Measurements from ENCODE around the gene DNAJA1. TPM values are rescaled to one million over a fixed set of nuclear protein-coding genes. Genes with fewer than 3 reads are reported as not detected.

The DNAJA1 gene
- total and polyA plus RNA-seq, 2 donors (not counting 3 experiments of a cell fraction or from before 2014, with no cell fraction given) = 72.9 to 182 TPM

- Histone ChIP-seq H3K9ac (replicated peaks; ENCODE audit: extremely low read depth, insufficient read depth, low read length) (no peak overlapping the region), H3K4me2 (ENCODE audit: insufficient read depth, low read length) (no peak overlapping the region), H3K4me1 (ENCODE audit: control insufficient read depth, extremely low read depth, insufficient read depth, low read length) (peaks cover 11% of the 10 kb centered on the region), H3K36me3 (ENCODE audit: control insufficient read depth in 2 of 2, extremely low read depth in 1 of 2, insufficient read depth in 2 of 2, low read length in 2 of 2) (peaks cover 16 to 17% of the 10 kb centered on the region in 2 experiments), H3K9me3 (replicated peaks; ENCODE audit: control insufficient read depth, insufficient read depth, low read length) (no peaks in the 10 kb centered on the region), H3K79me2 (ENCODE audit: control insufficient read depth, insufficient read depth, low read length) (no peaks in the 10 kb centered on the region), H3K27me3 (ENCODE audit: control insufficient read depth in 2 of 2, insufficient read depth in 2 of 2, low read length in 2 of 2) (no peaks in the 10 kb centered on the region), H3K9me1 (replicated peaks; ENCODE audit: control insufficient read depth, extremely low read depth, insufficient read depth, low read length) (peaks cover 2% of the 10 kb centered on the region), H2AFZ (ENCODE audit: low read depth, low read length) (no peak overlapping the region), H3K27ac (ENCODE audit: insufficient read depth, low read depth, low read length) (no peak overlapping the region), H3K4me3 (replicated peaks in 1 of 3; ENCODE audit: insufficient read depth in 1 of 3, low read depth in 1 of 3, low read length in 3 of 3) (no peak overlapping the region), H4K20me1 (replicated peaks; ENCODE audit: control insufficient read depth, extremely low read depth, insufficient read depth, low read length) (no peaks in the 10 kb centered on the region)
- BruUV-seq (replicated peaks) = no TSS peak
- no peak for TF ChIP-seq MYC (IDR thresholded peaks at IDR 0.05; ENCODE audit: low read depth, low read length)
- intact Hi-C loops (cut with micrococcal nuclease) = no loop called here
- dilution Hi-C loops (cut with MboI; ENCODE audit: extremely low pct_ligation_motif_present, low sequenced_read_pairs) = no loop called here
- ChIA-PET CTCF (no interaction called here), POLR2A (interaction anchor here (0.8 kb wide), 1 partner anchor 23 kb away, joined by 3 read pairs; no protein-coding TSS in a partner anchor)
- FAIRE-seq (no peak), DNase-seq (ENCODE audit: low read depth, low spot score) (no peak)
Observed at GRCh38 chr9:33048054-33048465, 23.0 kb downstream of the DNAJA1 start.

- peaks cover 2% of the 10 kb centered on the region for H3K9me1 ChIP-seq (replicated peaks; ENCODE audit: control insufficient read depth, extremely low read depth, insufficient read depth, low read length)
- no peak overlapping the region for H3K4me2 ChIP-seq (ENCODE audit: insufficient read depth, low read length)
- H3K79me2 ChIP-seq (ENCODE audit: control insufficient read depth, insufficient read depth, low read length) = no peaks in the 10 kb centered on the region
- no peak overlapping the region for H3K4me3 ChIP-seq (replicated peaks in 1 of 3; ENCODE audit: insufficient read depth in 1 of 3, low read depth in 1 of 3, low read length in 3 of 3)
- no peak overlapping the region for H3K9ac ChIP-seq (replicated peaks; ENCODE audit: extremely low read depth, insufficient read depth, low read length)
- DNase-seq (ENCODE audit: low read depth, low spot score) (no peak), FAIRE-seq (no peak)
- peaks cover 16 to 23% of the 10 kb centered on the region in 2 experiments for H3K36me3 ChIP-seq (ENCODE audit: control insufficient read depth in 2 of 2, extremely low read depth in 1 of 2, insufficient read depth in 2 of 2, low read length in 2 of 2)
- POLR2A ChIA-PET = no interaction called here
- no peak for TF ChIP-seq POLR2A (IDR thresholded peaks at IDR 0.05; ENCODE audit: low read depth, low read length)
- TF ChIP-seq, protein P1, sequence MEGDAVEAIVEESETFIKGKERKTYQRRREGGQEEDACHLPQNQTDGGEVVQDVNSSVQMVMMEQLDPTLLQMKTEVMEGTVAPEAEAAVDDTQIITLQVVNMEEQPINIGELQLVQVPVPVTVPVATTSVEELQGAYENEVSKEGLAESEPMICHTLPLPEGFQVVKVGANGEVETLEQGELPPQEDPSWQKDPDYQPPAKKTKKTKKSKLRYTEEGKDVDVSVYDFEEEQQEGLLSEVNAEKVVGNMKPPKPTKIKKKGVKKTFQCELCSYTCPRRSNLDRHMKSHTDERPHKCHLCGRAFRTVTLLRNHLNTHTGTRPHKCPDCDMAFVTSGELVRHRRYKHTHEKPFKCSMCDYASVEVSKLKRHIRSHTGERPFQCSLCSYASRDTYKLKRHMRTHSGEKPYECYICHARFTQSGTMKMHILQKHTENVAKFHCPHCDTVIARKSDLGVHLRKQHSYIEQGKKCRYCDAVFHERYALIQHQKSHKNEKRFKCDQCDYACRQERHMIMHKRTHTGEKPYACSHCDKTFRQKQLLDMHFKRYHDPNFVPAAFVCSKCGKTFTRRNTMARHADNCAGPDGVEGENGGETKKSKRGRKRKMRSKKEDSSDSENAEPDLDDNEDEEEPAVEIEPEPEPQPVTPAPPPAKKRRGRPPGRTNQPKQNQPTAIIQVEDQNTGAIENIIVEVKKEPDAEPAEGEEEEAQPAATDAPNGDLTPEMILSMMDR (IDR thresholded peaks at IDR 0.05; ENCODE audit: extremely low read depth in 1 of 2, insufficient read depth in 1 of 2, low read depth in 1 of 2, low read length in 2 of 2) = no peak
- no peak for TF ChIP-seq MYC (IDR thresholded peaks at IDR 0.05; ENCODE audit: low read depth, low read length)
- TF ChIP-seq, protein P2, sequence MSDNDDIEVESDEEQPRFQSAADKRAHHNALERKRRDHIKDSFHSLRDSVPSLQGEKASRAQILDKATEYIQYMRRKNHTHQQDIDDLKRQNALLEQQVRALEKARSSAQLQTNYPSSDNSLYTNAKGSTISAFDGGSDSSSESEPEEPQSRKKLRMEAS (IDR thresholded peaks at IDR 0.05; ENCODE audit: insufficient read depth, insufficient read length) = no peak
- TF ChIP-seq POLR2AphosphoS5 (IDR thresholded peaks at IDR 0.05; ENCODE audit: insufficient read depth, low read depth, low read length) = no peak
- BruUV-seq (replicated peaks) = no TSS peak
- CTCF ChIA-PET = no interaction called here
- H3K27me3 ChIP-seq (ENCODE audit: control insufficient read depth in 2 of 2, insufficient read depth in 2 of 2, low read length in 2 of 2) = no peaks in the 10 kb centered on the region
- no peaks in the 10 kb centered on the region for H3K4me1 ChIP-seq (ENCODE audit: control insufficient read depth, extremely low read depth, insufficient read depth, low read length)
- intact Hi-C loops (cut with micrococcal nuclease) = no loop called here
- H3K9me3 ChIP-seq (replicated peaks; ENCODE audit: control insufficient read depth, insufficient read depth, low read length) = no peaks in the 10 kb centered on the region
- no peak overlapping the region for H2AFZ ChIP-seq (ENCODE audit: low read depth, low read length)
- dilution Hi-C loops (cut with MboI; ENCODE audit: extremely low pct_ligation_motif_present, low sequenced_read_pairs) = no loop called here
- H4K20me1 ChIP-seq (replicated peaks; ENCODE audit: control insufficient read depth, extremely low read depth, insufficient read depth, low read length) = no peaks in the 10 kb centered on the region
- H3K27ac ChIP-seq (ENCODE audit: insufficient read depth, low read depth, low read length) = no peak overlapping the region
Observed at GRCh38 chr9:33049680-33050361, 24.7 kb downstream of the DNAJA1 start.

All from endothelial cell of umbilical vein (primary cell).